ENCODE measurements around the gene RBFOX2. TPM values are rescaled to one million over a fixed set of nuclear protein-coding genes. Genes with fewer than 3 reads are reported as not detected.

RBFOX2 gene
- total RNA-seq, 2 experiments from 2014 or later: 54.3 to 78.7 TPM

- H4K20me1 ChIP-seq (ENCODE audit: insufficient read depth, low read length): no peaks in the 10 kb centered on the region
- BruUV-seq (replicated peaks): no TSS peak
- H3K27ac ChIP-seq (ENCODE audit: low read depth, low read length, poor library complexity, severe bottlenecking): no peak overlapping the region
- intact Hi-C loops (cut with micrococcal nuclease; ENCODE audit: unreplicated experiment): no loop called here
- no peaks in the 10 kb centered on the region for H3K9me3 ChIP-seq (ENCODE audit: low read length)
- H3K4me3 ChIP-seq (ENCODE audit: low read depth, low read length, poor library complexity, severe bottlenecking): no peak overlapping the region
- no peak overlapping the region for H2AFZ ChIP-seq (ENCODE audit: low read length)
- DNase-seq (ENCODE audit: low spot score): no peak
- ChIA-PET POLR2A (interaction anchor here (0.7 to 2.2 kb wide), 3 partner anchors 20 to 172 kb away, joined by 3 to 6 read pairs (median 4); no protein-coding TSS in a partner anchor), CTCF (ENCODE audit: unreplicated experiment) (interaction anchor here (1.6 kb wide), 1 partner anchor 239 kb away, joined by 4 read pairs; no protein-coding TSS in a partner anchor)
- H3K36me3 ChIP-seq (ENCODE audit: insufficient read depth, low read length): no peaks in the 10 kb centered on the region
- peaks cover 49% of the 10 kb centered on the region for H3K4me1 ChIP-seq (ENCODE audit: insufficient read depth, low read length, poor library complexity, severe bottlenecking)
- TF ChIP-seq EZH2phosphoT487 (IDR thresholded peaks at IDR 0.05; ENCODE audit: borderline replicate concordance, low read depth, low read length) (no peak), CTCF (conservative IDR thresholded peaks at IDR 0.05; ENCODE audit: low read length) (no peak)
- no peak overlapping the region for H3K4me2 ChIP-seq (ENCODE audit: low read length)
- H3K79me2 ChIP-seq (ENCODE audit: insufficient read depth, low read depth, low read length): peaks cover 23% of the 10 kb centered on the region; the same call in 1 of the 2 replicates
- H3K9me2 ChIP-seq (ENCODE audit: insufficient read depth, low read length): no peaks in the 10 kb centered on the region
Observed at GRCh38 chr22:35923026-35923425, 105.6 kb downstream of the RBFOX2 start.

GRCh38 chr22:35921777-35922176 is 106.8 kb downstream of the RBFOX2 start:
- Histone ChIP-seq H3K4me3 (ENCODE audit: low read depth, low read length, poor library complexity, severe bottlenecking) (no peak overlapping the region), H3K27ac (ENCODE audit: low read depth, low read length, poor library complexity, severe bottlenecking) (peak overlapping the region; percentile 29), H2AFZ (ENCODE audit: low read length) (no peak overlapping the region; the same call in 1 of the 2 replicates), H3K9me3 (ENCODE audit: low read length) (no peaks in the 10 kb centered on the region), H3K4me2 (ENCODE audit: low read length) (peak overlapping the region; percentile 40), H4K20me1 (ENCODE audit: insufficient read depth, low read length) (no peaks in the 10 kb centered on the region), H3K79me2 (ENCODE audit: insufficient read depth, low read depth, low read length) (peaks cover 30% of the 10 kb centered on the region; the same call in 1 of the 2 replicates), H3K9me2 (ENCODE audit: insufficient read depth, low read length) (no peaks in the 10 kb centered on the region), H3K36me3 (ENCODE audit: insufficient read depth, low read length) (no peaks in the 10 kb centered on the region), H3K4me1 (ENCODE audit: insufficient read depth, low read length, poor library complexity, severe bottlenecking) (peaks cover 61% of the 10 kb centered on the region)
- intact Hi-C loops (cut with micrococcal nuclease; ENCODE audit: unreplicated experiment): loop anchor here (1.0 to 2.0 kb wide), 7 partner anchors 61 to 294 kb away; no protein-coding TSS in a partner anchor
- ChIA-PET CTCF (ENCODE audit: unreplicated experiment) (interaction anchor here (1.4 to 1.6 kb wide), 2 partner anchors 237 to 295 kb away, joined by 4 read pairs; no protein-coding TSS in a partner anchor), POLR2A (interaction anchor here (0.7 to 2.2 kb wide), 2 partner anchors 171 to 286 kb away, joined by 4 to 6 read pairs; no protein-coding TSS in a partner anchor)
- peak; percentile 86 for DNase-seq (ENCODE audit: low spot score)
- BruUV-seq (replicated peaks): no TSS peak
- TF ChIP-seq EZH2phosphoT487 (IDR thresholded peaks at IDR 0.05; ENCODE audit: borderline replicate concordance, low read depth, low read length): no peak
- peak; percentile 96 for TF ChIP-seq CTCF (conservative IDR thresholded peaks at IDR 0.05; ENCODE audit: low read length)

- Histone ChIP-seq H3K9me2 (ENCODE audit: insufficient read depth, low read length) (no peaks in the 10 kb centered on the region), H3K4me3 (ENCODE audit: low read depth, low read length, poor library complexity, severe bottlenecking) (no peak overlapping the region), H3K4me2 (ENCODE audit: low read length) (peak overlapping the region; percentile 40), H3K9me3 (ENCODE audit: low read length) (no peaks in the 10 kb centered on the region), H3K36me3 (ENCODE audit: insufficient read depth, low read length) (no peaks in the 10 kb centered on the region), H3K27ac (ENCODE audit: low read depth, low read length, poor library complexity, severe bottlenecking) (peak overlapping the region; percentile 29), H3K4me1 (ENCODE audit: insufficient read depth, low read length, poor library complexity, severe bottlenecking) (peaks cover 68% of the 10 kb centered on the region), H2AFZ (ENCODE audit: low read length) (no peak overlapping the region; the same call in 1 of the 2 replicates), H4K20me1 (ENCODE audit: insufficient read depth, low read length) (no peaks in the 10 kb centered on the region), H3K79me2 (ENCODE audit: insufficient read depth, low read depth, low read length) (peaks cover 33% of the 10 kb centered on the region; the same call in 1 of the 2 replicates)
- DNase-seq (ENCODE audit: low spot score): no peak
- ChIA-PET POLR2A (interaction anchor here (1.8 to 2.2 kb wide), 2 partner anchors 80 to 170 kb away, joined by 5 to 6 read pairs; no protein-coding TSS in a partner anchor), CTCF (ENCODE audit: unreplicated experiment) (interaction anchor here (1.4 kb wide), 1 partner anchor 294 kb away, joined by 4 read pairs; no protein-coding TSS in a partner anchor)
- BruUV-seq (replicated peaks): no TSS peak
- TF ChIP-seq CTCF (conservative IDR thresholded peaks at IDR 0.05; ENCODE audit: low read length) (no peak), EZH2phosphoT487 (IDR thresholded peaks at IDR 0.05; ENCODE audit: borderline replicate concordance, low read depth, low read length) (no peak)
- intact Hi-C loops (cut with micrococcal nuclease; ENCODE audit: unreplicated experiment): loop anchor here (1.0 to 2.0 kb wide), 7 partner anchors 60 to 294 kb away; no protein-coding TSS in a partner anchor
Observed at GRCh38 chr22:35921044-35921443, 107.6 kb downstream of the RBFOX2 start.

Measured in OCI-LY7 (cell line).